HK-2 (cell line): ENCODE data around the gene ABHD2.

ENCODE experiments used
- DNase-seq: peaks from one replicate; pipeline ENCODE4 v3.0.0-alpha.2; 2018; ENCODE audit not compliant: unreplicated experiment

Gene ABHD2

GRCh38 chr15:89195836-89196235, 107.6 kb downstream of the ABHD2 start:
- no peak for DNase-seq

GRCh38 chr15:89196241-89196640, 108.0 kb downstream of the ABHD2 start:
- DNase-seq, result no peak

- no peak for DNase-seq
Measured at GRCh38 chr15:89196994-89197393, 108.7 kb downstream of the ABHD2 start.

- no peak for DNase-seq
Measured at GRCh38 chr15:89197503-89197971, 109.3 kb downstream of the ABHD2 start.

GRCh38 chr15:89198196-89198595, 109.9 kb downstream of the ABHD2 start:
- no peak for DNase-seq

GRCh38 chr15:89198934-89199333, 110.7 kb downstream of the ABHD2 start:
- DNase-seq, result no peak

GRCh38 chr15:89199746-89200145, 111.5 kb downstream of the ABHD2 start:
- no peak for DNase-seq

- no peak for DNase-seq
Measured at GRCh38 chr15:89200182-89200581, 111.9 kb downstream of the ABHD2 start.

- no peak for DNase-seq
Measured at GRCh38 chr15:89201465-89202005, 113.3 kb downstream of the ABHD2 start.

GRCh38 chr15:89203705-89204273, 115.5 kb downstream of the ABHD2 start:
- no peak for DNase-seq

GRCh38 chr15:89205991-89206585, 117.8 kb downstream of the ABHD2 start:
- no peak for DNase-seq

- DNase-seq, result peak; percentile 73
Measured at GRCh38 chr15:89206908-89207331, 118.7 kb downstream of the ABHD2 start.

GRCh38 chr15:89208256-89208655, 120.0 kb downstream of the ABHD2 start:
- no peak for DNase-seq

- no peak for DNase-seq
Measured at GRCh38 chr15:89209057-89209456, 120.8 kb downstream of the ABHD2 start.

- no peak for DNase-seq
Measured at GRCh38 chr15:89211678-89212170, 123.5 kb downstream of the ABHD2 start.

- DNase-seq, result no peak
Measured at GRCh38 chr15:89215627-89216026, 127.4 kb downstream of the ABHD2 start.

- DNase-seq, result no peak
Measured at GRCh38 chr15:89217031-89217430, 128.8 kb downstream of the ABHD2 start.

GRCh38 chr15:89217686-89218376, 129.6 kb downstream of the ABHD2 start:
- no peak for DNase-seq

- DNase-seq, result no peak
Measured at GRCh38 chr15:89218531-89218930, 130.3 kb downstream of the ABHD2 start.

- DNase-seq, result no peak
Measured at GRCh38 chr15:89221543-89221942, 133.3 kb downstream of the ABHD2 start, which contains the start of gene RLBP1. TSS of gene RLBP1 (minus strand) at chr15:89221579. CDS start at chr15:89218975, 2,604 bp downstream.

GRCh38 chr15:89225588-89225987, 137.3 kb downstream of the ABHD2 start:
- no peak for DNase-seq

- no peak for DNase-seq
Measured at GRCh38 chr15:89226359-89227221, 138.3 kb downstream of the ABHD2 start.
